Cerebellar nuclear complex (tissue), 1 donor: ENCODE results near the gene LRRC45.

ENCODE experiments used
- DNase-seq, 2 experiments: peaks; one replicate each; lab custom pipeline; 2025; lab: John Stamatoyannopoulos, UW

Gene LRRC45

DNA sequence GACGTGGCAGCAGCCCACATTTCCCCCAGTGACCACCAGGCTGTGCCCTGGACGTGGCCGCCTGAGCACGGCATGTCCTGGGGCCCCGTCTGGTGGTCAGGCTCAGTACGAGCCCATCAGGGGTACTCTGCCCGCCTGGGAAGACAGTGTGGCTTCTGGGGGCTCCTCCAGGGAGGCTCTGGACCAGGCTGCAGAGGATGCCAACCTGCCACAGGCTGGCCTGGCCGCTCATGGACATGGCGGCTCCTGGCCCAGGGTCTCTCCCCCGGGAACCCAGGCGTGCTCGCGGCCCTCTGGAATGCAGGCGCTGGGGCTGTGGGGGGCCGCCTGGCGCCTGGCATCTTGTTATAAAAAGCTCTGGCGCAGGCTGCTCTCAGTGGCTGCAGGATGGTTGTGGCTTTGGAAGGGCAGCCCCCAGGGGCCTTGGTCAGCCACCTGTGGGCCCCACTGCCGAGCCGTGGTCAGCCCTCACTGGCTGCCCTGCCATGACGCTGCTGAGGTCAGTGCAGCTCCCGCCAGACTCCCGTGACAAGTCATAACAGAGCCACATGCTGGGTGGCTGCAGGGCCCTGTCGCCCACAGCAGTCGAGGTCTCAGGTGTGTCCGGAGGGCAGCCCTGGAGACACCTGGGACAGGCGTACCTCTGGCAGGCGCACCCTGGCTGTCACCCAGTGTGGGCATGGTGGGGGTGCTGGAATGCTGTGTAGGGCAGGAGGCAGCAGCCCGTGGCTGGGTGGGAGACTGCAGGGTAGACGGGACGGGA, 15.4 kb upstream of the LRRC45 start:
- no peak for DNase-seq

DNA sequence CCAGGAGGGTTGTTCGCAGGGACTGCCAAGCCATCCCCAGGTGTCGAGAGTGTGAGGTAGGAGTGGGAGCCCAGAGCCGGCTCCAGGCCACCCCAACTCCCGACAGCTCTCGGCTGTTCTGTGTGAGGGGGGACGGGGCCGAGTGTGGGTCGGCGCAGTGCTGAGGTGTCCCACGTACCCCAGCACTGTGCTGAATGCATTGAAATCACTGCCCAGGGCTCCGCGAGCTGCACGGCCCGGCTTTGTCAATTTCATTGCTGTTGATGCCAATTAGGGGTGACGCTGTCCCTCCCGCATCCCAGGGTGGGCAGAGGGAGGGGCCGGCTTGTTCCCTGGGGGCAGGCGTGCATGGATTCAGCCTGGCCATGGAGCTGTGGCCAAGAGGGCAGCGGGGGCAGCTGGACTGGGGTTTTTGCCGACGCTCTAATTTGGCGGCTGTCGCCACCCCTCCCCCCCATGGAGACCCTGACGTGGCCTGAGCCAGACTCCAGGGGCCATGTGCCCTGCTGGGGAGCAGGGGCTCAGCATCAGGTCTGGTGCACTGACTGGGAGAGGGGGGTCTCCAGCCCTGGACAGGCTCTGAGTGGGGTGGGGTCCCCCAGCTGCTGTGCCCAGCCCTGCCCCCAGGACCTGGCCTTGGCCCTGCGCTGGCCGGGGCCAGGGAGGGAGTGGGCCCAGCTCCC, 14.7 kb upstream of the LRRC45 start:
- DNase-seq = no peak

DNA sequence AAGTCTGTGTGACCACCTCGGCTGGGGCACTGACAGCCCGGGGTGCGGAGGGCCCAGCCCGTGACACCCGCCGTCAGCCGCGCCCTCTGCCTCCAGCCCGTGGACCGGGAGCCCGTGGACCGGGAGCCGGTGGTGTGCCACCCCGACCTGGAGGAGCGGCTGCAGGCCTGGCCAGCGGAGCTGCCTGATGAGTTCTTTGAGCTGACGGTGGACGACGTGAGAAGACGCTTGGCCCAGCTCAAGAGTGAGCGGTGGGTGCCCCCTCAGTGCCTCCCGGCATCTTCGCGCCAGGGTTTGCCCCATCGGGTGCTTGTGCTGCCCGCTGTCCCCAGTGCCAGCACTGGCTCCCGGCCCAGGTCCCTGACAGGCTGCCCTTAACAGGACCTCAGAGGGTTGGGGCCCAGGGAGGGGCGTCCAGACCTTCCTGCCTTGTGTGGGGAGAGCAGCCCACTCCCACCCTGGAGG, 14.1 kb upstream of the LRRC45 start:
- no peak for DNase-seq

DNA sequence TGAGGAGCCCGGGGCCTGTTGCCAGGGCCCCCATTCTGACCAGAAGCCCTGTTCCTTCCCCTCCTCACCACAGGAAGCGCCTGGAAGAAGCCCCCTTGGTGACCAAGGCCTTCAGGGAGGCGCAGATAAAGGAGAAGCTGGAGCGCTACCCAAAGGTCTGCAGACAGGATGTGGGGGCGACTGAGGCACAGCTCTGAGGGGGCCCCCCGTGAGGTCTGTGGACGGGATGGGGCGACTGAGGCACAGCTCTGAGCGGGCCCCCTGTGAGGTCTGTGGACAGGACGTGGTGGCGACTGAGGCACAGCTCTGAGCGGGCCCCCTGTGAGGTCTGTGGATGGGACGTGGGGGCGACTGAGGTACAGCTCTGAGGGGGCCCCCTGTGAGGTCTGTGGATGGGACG, 13.7 kb upstream of the LRRC45 start:
- DNase-seq = no peak

DNA sequence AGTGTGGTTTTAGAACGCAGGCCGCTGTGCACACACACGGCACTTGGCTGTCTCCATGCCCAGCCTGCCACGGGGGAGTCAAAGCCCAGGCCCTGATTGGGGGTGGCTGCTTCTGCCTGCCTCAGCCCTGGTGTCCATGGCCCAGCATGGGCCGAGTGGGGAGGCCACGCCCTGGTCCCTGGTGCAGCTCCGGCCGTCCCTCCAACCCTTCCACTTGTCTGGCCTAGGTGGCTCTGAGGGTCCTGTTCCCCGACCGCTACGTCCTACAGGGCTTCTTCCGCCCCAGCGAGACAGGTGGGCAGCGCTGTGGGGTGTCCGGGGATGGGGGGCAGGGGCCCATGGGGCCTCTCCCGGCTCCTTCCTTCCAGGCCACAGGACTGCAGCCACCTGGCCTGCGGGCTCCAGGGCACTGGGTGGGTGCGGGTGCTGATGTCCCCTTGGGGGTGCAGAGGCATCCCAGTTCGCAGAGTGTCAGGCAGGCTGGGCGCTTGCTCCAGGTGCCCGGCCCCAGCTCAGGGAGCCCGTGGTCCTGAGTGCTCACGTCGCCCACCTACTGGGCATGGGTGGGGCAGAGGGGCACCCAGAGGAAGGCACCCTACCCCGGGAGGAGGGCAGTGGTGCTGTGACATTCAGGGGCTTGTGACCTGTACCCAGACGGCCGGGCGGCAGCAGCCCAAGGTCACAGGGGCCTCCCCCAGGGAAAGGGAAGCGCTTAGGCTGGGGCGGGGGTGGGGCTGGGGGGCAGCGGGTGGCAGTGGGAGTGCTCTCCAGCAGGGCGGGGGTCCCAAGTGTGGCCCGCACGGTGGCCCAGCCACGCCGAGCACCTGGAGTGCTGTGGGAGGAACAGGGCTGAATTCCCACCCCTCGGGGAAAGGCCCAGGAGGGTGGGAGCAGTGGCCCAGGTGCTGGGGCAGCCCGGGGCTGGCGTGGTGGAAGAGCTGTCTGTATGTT, 12.3 kb upstream of the LRRC45 start:
- DNase-seq = no peak

DNA sequence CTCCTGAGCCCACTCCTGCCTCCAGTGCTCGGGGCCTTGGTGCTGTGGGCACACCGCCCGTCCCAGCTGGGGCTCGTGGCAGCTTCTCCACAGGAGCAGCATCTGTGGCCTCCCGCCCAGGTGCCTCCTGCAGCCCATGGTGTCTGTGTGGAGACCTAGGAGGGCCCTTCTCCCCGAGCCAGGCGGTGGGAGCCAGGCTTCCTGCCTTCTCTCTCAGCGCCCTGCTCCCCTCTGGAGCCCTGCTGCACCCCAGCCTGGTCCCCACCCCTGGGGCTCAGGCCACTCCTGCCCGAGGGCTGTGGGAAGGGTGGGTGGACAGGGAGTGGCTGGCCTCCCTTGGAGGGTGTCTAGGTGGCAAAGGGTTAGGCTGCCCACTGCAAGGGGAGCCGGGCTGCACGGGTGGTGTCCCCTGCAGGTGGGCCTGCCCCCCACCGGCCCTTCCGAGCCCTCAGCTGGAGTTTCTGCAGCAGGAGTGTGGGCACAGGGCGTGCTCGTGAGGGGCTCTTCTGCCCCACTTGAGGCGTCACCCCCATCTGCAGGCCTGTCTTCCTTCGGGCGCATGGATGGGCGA, 11.4 kb upstream of the LRRC45 start:
- DNase-seq = no peak

DNA sequence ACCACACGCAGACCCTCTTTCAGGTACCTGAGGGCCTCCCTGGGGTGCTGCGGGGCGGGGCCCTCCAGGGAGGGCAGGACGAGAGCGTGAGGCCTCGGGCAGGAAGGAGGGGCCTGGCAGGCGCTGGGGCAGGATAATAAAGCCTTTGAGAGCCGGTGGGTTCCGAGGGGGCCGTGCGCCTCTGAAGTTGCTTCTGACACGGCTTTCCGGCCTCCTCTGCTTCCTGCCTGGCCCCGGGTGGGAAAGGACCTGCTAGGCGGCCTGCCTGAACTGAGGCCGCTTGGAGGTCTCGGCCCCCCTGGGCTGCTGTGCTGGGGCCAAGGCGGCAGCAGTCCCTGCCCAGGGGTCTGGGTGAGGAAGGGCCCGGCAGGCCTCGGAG, 10.9 kb upstream of the LRRC45 start:
- no peak for DNase-seq

DNA sequence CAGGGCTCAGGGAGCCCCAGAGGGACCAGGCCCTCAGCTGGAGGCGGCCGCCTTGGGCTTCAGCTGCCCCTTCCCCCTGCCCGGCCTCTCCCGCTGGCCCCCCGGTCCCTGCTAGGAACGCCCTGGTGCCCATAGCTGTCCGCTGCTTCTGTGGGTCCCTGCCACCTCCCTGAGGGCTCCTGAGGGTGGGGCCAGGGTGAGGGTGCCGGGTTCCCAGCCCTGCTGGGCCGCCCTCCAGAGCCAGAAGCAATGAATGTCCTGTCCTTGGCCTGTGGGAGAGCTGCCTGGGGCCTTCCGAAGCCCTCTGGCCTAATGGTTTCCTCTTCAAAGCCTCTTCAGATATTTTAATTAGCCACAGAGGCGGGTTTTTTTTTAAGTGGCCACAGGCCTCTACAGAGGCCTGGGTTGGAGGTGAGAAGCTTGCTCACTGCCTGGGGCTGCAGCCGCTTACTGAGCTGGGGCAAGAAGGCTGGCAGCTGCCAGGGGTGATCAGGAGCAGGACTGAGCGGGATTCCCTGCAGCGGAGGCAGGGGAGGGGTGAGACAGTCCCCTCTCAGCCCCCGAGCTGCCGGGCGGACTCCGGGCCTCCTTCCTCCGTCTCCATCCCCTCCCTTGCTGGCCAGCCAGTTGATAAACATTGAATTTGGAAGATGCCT, 10.3 kb upstream of the LRRC45 start:
- DNase-seq = no peak

DNA sequence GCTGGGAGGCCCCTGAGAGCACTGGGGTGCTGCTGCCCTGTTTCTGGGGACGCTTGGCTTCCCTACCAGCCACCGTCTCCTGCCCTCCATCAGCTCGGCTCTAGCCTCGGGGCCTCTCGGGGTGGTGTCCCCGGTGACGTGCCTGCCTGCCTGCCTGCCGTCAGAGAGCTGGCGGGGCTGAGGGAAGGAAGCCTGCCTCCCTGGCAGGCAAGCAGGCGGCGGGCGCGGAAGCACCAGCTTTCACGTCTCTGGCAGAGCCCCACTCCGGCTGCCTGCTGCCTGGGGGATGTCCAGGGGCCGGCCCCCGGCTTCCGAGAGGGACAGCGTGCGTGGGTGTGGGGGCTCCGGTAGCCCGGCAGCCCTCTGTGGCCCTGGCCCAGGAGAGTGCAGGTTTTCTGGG, 9.8 kb upstream of the LRRC45 start:
- DNase-seq = no peak

DNA sequence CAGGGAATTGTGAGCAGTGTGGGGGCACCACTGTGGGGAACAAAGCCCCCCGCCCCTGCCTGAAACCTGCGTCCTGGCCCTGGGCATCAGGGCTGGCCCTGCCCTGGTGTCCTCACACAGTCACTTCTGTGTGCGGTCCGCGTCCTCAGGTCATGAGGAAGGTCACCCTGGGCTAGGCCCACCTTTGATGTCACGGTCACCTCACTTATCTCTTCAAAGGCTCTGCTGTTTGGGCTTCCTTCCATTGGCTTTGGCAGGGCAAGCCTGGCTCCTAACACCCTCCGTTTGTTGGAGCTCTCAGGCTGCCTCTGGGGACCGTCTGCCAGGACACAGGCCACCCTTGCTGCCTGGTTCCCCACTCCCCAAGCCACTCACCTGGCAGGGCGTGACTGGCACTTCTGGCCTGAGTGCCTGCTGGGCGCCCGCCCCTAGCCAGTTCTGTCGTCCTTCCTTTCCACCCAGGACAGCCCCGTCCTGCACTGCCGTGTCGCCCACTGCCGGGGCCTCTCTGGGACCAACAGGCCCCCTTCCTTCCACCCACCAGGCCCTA, 9.3 kb upstream of the LRRC45 start:
- no peak for DNase-seq

DNA sequence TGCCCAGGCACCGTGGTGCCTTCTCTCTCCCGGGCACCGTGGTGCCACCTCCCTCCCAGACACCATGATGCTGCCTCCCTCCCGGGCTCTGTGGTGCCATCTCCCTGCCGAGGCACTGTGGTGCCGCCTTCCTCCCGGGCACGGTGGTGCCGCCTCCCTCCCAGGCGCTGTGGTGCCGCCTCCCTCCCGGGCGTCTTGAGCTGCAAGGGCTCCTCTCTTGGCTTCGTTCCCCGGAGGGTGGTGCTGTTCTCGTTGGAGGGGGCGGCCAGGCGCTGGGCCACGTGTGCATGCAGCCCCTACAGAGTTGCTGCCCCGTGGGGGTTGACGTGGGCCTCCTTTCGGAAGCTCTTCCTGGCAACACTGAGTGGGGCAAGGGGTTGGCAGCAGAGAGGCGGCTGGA, 8.7 kb upstream of the LRRC45 start:
- DNase-seq = no peak

DNA sequence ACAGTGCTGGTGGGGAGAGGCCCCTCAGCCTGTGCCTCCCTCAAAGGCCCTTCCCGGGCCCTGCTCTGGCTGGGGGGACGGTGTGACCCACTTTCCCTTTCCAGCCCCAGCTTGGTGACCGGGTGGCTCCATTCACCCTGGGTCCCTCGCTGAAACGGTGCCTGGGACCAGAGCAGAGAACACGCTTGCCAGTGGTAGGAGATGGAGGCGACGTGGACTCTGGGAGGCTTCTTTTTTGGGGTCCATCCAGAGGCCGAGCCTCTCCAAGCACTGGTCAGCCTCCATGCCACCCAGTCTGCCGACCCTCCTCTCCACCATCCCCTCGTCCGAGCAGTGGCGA, 8.2 kb upstream of the LRRC45 start:
- DNase-seq = no peak

DNA sequence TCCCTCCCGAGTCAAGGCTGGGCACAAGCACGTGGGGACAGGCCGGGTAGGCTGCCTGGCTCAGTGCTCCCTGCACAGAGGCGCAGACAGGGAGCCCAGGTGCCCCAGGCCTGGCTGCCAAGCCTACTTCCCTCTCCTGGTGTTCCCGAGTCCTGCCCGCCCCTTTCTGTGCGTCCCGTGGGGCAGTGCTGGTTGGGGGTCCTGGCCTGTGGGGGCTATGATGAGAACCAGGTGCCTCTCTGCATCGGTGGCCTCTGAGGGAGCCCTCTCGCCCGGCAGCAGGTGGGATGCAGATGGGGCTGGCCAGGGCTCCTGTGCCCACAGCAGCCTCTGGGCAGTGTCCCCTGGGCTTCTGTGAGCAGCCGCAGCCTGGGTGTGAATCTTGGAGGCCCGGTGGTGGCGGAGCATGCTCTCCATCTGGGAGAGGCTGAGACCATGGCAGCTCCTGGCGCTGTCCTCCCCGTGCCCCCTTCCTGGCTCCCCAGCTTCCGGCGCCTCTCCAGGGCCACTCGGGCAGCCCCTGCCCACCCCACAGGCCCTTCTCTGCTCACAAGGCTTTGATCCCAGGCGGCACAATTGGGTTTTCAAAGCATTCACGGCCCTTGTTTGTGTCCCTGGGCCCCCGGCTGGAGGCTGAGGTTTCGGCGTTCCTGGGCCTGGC, 7.7 kb upstream of the LRRC45 start:
- DNase-seq = no peak

DNA sequence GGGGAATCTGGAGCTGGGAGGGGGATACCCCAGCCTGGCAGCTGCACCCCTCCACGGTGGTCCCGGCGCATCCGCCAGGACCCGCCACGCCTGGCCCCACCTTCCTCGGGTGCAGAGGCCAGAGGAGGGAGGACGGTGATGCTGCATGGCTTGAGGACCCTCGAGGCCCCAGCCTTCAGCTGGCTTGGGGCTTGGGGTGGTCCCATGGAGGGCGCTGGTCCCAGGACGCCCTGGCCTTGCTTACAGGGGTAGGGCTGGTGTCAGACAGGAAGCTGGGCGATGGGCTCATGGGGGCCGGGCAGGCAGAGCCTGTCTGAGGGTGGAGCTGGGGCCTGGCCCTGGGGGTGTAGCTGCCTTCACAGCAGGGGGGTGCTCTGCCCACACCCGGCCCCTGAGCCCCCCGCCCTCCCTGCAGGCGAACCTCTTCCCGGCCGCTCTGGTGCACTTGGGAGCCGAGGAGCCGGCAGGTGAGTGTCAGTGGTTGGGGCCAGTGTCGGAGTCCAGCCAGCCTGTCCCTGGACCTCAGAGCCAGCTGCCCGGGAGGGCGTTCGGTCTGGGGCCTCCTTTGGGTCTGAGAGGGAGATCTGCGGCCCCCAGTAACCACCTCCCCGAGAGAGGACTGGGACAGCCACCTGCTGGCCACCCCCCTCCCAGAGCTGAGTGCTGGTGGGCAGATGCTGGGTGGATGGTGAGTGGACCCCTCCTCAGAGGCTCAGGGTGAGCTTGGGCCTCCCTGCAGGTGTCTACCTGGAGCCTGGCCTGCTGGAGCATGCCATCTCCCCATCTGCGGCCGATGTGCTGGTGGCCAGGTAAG, 6.8 kb upstream of the LRRC45 start:
- DNase-seq = no peak

DNA sequence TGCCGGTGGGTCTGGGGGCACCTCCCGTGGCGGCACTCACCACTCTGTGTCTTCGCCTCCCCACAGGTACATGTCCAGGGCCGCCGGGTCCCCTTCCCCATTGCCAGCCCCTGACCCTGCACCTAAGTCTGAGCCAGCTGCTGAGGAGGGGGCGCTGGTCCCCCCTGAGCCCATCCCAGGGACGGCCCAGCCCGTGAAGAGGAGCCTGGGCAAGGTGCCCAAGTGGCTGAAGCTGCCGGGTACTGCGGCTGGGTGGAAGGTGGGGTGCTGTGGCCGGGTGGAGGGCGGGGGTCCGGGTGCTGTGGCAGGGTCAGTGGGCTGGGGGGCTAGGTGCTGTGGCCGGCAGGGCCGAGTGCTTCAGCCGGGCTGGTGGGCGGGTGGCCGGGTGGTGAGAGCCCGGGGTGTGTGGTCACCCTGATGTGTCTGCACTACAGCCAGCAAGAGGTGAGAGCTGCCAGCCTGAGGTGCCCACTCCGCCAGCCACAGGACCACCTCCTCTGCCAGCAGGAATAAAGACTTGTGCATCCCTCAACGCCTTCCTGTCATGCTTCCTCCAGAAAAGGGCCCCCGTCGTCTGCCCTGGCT, 6.1 kb upstream of the LRRC45 start:
- DNase-seq = no peak

DNA sequence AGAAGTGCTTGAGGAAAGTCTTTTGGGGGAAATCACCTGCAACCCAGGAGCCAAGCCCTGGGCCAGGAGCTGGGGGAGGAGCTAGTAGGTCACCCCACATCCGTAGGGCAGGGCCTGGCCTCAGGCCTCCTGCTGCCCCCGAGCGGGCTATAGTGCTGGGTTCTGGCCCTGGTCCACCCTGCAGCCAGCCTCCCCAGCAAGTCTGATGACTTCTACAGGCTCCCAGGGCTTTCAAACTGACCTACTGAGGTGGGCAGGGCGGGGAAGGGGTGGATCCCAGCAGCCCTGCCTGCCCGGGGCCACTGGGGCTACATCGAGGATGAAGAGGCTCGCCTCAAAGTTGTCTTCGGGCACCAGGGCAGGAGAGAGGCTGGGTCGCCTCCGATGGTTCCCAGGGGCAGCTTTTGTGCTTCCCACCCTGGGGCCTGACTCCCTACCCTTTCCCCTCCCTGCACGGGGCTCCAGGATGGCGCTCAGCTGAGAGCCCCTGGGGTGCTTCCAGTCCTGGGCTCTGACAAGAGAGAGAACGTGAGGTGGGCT, 5.4 kb upstream of the LRRC45 start:
- no peak for DNase-seq

DNA sequence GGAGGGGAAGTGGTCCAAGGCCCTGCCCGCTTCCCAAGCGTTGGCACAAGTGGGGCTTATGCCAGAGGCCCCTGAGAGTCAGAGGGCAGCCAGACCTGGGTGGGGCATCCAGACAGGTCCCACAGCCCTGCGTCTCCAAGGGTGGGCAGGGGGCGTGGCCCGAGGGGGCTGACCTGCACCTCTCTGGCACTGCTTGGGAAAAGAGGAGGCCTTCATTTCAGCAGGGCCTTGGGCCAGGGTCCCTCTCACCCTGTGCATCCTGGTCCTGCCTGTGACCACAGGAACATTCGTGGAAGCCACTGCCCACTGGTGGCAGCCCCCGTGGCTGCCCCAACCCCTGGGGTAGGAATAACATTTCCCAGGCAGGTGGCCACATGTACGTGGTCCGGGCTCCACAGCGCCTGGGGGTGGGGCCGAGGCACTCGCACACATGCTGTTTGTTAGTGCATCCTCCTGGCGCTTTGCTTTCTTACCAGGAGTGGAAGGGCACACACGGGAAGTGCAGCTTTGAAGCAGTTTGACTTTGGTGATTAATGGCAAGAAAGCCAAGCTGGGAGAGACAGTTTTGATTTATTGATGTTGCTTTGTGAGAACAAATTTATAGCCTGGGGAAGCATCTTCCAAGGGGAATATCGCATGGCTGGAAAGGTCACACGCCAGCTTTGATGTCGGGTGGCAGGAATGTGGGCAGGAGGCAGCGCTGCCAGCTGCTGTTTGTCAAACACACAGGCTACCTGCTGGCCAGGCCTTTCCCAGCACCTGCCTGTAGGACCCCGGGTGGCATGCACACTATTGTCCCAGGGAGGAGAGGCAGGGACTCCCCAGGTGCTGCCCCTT, 4.7 kb upstream of the LRRC45 start:
- DNase-seq = no peak

DNA sequence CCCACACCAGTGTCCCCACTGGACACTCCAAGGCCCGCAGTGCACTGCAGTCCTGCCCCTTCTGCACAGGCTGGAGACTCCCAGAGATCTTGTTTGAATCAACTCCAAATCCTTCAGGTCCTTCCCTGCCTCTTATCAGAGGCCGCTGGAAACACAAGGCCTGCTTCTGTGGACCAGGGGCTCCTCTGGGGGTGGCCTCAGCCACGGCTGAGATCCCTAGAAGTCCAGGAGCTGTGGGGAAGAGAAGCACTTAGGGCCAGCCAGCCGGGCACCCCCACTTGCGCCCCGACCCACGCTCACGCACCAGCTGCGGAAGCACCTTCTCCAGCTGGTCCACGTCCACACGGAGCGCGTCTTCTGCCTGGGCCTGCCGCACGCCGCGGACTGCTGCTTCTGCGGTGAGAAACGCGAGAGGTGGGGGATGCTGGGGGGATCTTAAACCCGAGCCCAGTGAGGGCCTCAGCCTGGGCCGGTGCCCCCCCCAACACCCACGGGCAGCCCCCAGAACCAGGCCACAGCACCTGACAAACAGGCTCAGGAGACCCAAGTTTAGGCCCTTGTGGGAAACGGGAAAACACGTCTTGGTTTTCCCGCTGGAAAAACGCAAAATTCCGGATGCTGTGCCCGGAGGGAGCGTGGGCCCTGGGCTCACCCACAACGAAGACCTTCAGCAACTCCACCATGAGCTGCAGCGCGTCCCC, 4.0 kb upstream of the LRRC45 start:
- DNase-seq = no peak
